HG03060 (cell line): ENCODE data around the gene MDM4.
"Not testable (repeated sequence)": the region's sequence is repeated elsewhere in the genome, so short reads cannot be mapped to it uniquely, and the experiment has no call there.

Experiments
- ATAC-seq: cut with Tn5 transposase; IDR thresholded peaks from one replicate; pipeline ENCODE4 v1.9.1; 2021; ENCODE audit warnings: low read depth, moderate number of reproducible peaks; ENCODE audit not compliant: unreplicated experiment

The MDM4 gene

DNA sequence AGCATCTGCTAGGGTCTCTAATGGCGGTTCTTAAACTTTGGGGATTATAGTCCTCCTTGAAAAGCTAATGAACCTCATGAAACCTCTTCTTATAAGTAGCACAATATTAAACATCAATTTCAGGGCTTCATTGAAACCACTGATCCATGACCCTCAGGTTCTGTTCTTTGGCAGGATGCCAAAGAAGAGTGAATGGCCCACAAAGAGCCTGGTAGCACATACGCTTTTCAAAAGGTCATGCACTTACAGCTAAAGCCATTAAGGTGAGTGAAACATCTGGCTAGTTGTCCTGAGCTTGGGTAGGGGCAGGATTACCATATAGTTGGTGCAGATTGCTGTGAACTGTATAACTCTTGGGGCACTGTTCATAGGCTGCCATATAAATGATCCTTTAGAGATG, 42.3 kb downstream of the MDM4 start:
- ATAC-seq = no peak

GRCh38 chr1:204560002-204560401, 43.8 kb downstream of the MDM4 start:
- not testable (repeated sequence) for ATAC-seq

GRCh38 chr1:204560590-204561150, 44.5 kb downstream of the MDM4 start:
- ATAC-seq = no peak

DNA sequence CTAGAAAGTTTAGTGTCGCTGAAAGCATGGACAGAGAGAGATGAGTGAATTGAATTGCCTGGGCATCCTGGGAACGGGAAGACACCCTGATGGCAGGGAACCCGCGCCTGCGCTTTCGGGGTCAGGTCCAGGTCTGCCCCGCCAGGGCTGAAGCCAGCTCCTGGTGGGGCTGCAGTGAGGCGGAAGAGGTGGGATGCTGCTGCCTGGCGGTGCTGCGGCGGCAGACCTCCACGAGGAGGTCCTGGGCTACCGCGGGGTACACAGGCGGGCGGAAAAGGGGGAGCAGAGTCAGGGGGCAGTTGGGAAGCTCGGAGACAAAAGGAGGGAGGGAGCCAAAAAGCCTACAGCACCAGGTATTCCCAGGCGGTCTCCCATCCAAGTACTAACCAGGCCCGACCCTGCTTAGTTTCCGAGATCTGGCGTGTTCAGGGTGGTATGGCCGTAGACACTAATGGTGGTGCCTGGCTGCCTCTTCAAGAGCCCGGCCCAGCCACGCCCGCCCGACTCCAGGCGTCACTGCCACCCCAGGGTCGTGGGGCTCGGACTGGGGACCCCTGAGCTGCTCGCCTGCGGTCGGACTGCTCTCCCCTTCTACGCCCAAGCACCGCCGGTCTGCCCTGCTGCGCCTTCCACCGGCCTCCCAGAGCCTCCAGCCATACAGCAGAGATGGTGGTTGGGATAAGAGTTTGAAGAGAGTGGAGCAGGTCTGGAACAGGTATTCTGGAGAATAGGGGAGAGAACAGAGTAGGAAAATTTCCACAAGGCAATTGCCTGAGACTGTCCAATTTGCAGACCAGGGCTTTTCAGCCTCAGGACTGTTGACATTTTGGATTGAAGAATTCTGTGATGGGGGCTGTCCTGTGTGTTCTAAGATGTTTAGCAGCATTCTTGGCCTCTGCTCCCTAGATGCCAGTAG, 46.1 kb downstream of the MDM4 start:
- no peak for ATAC-seq

GRCh38 chr1:204563307-204563706, 47.1 kb downstream of the MDM4 start:
- no peak for ATAC-seq

GRCh38 chr1:204563780-204564179, 47.6 kb downstream of the MDM4 start:
- no peak for ATAC-seq

- ATAC-seq = peak; percentile 59
Observed at GRCh38 chr1:204564835-204565234, 48.6 kb downstream of the MDM4 start.

GRCh38 chr1:204565617-204566582, 49.7 kb downstream of the MDM4 start:
- no peak for ATAC-seq

DNA sequence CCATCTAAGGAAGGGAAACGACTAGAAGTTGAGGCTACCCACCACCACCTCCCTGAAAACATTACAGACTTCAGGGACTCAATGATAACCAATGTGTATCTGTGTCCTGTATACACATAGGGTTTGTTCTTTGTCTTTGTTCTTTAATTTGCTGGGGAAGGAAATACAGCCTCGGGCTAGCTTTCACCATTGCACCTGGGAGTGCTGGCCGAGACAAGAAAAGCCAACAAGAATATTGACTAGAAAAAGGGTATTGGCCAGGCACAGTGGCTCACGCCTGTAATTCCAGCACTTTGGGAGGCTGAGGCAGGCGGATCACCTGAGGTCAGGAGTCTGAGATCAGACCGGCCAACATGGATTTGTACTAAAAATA, 50.4 kb downstream of the MDM4 start:
- no peak for ATAC-seq

DNA sequence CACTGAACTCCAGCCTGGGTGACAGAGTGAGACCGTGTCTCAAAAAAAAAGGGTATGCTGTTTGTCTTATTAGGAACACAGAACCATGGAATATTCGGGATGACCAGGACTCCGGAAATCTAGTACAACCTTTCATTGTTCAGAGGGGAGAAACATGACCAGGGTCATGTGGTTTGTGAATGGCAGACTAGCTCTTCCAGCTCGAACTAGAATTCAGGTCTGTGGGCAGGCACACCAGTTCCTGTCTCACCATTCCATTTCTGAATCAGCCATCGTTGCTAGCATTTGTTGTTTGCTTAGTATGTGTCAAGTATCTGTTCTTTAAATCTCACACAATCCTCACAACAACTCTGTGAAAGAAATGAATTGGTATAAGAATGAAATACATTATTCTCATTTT, 50.9 kb downstream of the MDM4 start:
- no peak for ATAC-seq

DNA sequence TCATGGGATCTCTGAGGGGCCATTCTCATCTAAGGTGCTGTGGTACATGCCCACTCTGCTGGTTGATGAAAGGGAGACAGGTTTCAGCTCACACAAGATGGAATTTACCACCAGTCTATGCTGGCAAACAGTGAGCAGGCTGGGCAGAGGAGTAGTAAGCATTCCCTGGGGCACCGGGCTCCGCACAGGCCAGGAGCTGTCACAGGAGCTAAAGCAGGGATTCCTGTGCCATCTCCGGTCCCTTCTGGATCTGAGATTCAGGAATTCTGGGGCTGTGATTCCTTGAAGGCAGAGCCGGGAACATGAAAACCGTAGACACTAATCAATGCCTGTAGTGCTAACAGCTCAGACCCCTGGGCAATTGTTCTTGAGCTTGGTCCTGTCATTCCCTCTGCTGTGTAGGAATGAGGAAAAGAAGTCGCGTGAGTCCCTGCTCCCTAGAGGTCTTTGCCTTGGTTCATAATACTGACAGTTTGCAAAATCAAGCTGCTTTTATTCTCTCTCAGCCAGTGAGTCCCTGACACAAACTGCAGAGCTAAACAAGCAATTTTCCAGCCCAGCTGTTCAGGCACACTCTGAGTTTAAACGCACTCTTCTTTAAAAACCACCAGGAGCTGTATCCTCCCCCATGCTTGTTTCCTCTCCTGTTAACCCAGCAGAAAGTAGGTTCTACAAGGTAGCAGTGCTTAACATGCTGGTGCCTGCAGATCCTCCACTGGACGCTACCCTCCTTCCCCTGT, 52.5 kb downstream of the MDM4 start:
- ATAC-seq = no peak

GRCh38 chr1:204569478-204569877, 53.3 kb downstream of the MDM4 start:
- no peak for ATAC-seq

- not testable (repeated sequence) for ATAC-seq
Observed at GRCh38 chr1:204570021-204570420, 53.8 kb downstream of the MDM4 start.

DNA sequence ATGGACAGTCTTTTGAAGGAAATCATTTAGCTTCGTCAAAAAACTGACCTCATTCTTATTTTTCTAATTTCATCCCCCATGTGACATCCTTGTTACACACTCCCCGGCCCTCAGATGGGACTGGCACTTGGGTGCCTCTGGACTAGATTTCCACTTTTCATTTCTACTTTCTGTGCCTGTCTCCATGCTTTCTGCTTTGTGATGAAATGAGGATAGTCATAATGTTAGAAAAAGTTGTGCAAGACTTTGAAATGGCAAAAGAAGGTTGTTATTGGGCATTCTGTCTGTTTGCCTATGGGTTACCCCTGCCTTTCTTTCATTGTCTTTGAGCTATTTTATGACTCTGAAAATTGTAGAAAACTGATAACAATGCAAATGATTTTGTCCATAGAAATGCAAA, 54.9 kb downstream of the MDM4 start:
- no peak for ATAC-seq

DNA sequence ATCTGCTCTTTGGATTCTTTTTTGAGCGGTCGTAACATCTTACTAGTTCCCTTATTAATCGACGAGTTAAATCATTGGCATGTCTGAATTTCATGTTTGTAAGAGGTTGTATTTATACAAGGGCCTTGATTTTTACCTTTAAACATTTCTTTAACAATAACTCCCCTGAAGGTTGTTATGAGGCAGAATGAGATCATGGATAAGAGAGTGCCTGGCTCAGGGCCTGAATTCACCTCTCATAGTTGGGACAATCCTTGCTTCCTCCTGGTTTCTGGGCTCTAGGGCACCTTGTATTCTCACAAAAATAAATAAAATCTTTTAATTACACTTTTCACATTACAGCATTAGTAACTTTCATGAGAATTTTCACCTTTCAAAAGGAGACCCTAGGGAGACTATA, 55.4 kb downstream of the MDM4 start:
- ATAC-seq = no peak

DNA sequence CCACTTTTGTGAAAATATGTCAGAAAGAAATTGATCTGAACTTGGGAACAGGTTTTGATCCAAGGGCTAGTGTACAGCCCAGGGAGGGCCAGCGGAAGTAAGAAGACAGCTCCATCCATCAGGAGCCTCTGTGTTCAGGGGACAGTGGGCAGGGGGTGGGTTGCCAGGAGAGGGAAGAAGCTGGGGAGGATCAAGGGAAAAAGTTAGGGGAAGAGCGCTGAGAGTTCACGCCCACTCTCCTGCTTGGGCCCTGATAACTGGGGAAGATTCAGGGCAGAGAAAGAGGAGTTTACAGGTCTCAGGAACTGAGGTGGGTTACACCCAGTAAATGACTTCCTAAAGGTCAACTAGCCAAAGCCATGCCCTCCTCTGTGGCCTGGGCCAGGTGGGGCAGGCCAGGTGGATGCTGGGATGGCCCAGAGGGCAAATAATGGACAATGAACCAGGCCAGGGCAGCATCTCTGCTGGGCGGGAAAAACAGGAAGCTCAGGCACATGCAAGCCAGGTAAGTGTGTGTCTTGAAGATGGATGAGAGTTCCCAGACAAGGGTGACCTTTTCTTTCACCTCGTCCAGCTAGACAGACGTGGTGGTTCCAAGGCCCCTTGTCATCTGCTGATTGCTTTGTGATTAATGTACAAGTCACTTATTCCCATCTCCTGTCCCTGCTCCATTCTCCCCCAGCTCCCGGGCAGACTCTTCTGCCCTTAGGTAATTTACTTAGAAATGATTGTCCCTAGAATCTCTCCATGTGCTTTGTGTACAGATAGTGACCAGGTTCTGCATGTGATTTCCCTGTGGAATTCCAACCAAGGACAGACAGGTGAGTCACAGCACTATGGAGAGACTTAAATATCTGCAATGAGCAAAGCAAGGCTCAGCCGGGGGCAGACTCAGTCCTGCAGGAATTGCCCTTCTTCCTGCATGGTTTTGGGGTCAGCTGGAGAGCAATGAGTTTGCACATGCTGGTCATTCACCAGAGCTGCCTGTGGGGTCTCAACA, 57.0 kb downstream of the MDM4 start:
- no peak for ATAC-seq

DNA sequence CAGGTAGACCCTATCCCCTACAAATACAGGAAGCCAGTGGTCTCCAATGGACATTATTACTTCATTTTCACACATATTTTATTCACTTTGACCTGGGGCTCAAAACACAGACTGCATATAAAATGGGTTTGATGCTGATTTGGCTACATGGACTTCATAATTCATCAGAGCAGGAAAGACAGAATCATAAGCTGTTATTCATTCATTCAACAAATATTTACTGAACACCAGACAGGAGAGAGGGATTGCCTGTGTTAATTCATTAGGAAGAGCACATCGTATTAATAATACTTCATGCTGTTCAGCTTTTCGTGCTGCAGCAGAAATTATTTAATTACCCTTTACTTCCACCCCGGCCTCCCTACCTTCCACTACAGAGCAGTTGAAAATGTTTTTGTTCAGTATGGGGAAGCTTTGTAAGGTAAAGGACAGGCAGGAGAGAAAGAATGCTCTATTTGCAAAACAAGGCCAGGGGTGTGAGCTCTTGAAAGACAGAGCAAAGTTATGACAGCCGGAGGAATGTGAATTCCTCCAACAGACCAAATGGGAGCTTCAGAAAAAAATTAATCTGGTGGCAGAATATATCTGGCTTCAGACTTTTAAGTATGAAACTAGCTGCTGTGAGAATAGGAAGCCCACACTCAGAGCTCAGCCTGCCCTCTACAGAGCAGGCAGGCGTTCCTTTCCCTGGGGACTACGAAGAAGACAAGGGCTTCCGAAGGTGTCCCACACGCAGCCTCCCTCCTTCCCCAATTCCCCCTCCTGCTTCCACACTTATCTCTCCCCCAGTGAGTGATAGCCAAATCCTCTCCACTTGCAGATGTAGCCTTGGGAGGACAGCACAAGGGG, 58.0 kb downstream of the MDM4 start:
- no peak for ATAC-seq

- no peak for ATAC-seq
Observed at GRCh38 chr1:204574865-204575163, 58.6 kb downstream of the MDM4 start.
